ENCODE measurements around the gene AGO1.

AGO1 gene

GRCh38 chr1:35881850-35882273 is 1.1 kb upstream of the AGO1 start:
- H4K20me1 ChIP-seq (ENCODE audit: control insufficient read depth, insufficient read depth, low read depth, low read length): peaks cover 5% of the 10 kb centered on the region; the same call in 1 of the 2 replicates
- H3K4me3 ChIP-seq (ENCODE audit: low read length): no peak overlapping the region
- peaks cover 3% of the 10 kb centered on the region; the same call in 1 of the 2 replicates for H3K36me3 ChIP-seq (ENCODE audit: control insufficient read depth, low read length)
- H3F3A ChIP-seq (ENCODE audit: control insufficient read depth, insufficient read depth): peaks cover 12% of the 10 kb centered on the region
- H3K79me2 ChIP-seq (ENCODE audit: control insufficient read depth, low read length): peaks cover 37% of the 10 kb centered on the region
- H3K4me2 ChIP-seq (ENCODE audit: low read length): no peak overlapping the region
- H3K9me3 ChIP-seq (ENCODE audit: control insufficient read depth, insufficient read depth, low read length): no peaks in the 10 kb centered on the region
- H3K9me2 ChIP-seq (replicated peaks; ENCODE audit: control insufficient read depth, low read length): no peaks in the 10 kb centered on the region
- 0 out of 2 replicates have a peak, but pooled peaks cover 3% of the 10 kb centered on the region for H3K27me3 ChIP-seq (ENCODE audit: control insufficient read depth, low read length)
- TF ChIP-seq EZH2phosphoT487 (IDR thresholded peaks at IDR 0.05; ENCODE audit: borderline replicate concordance, low read length) (no peak), CTCF (IDR thresholded peaks at IDR 0.05; ENCODE audit: low read depth, low read length, poor library complexity, severe bottlenecking) (no peak)
- H3K27ac ChIP-seq (ENCODE audit: low read depth, low read length): no peak overlapping the region
- peaks cover 31% of the 10 kb centered on the region for H3K4me1 ChIP-seq (ENCODE audit: control insufficient read depth, low read length)

GRCh38 chr1:35882586-35882944 is 444 bp upstream of the AGO1 start:
- H3K79me2 ChIP-seq (ENCODE audit: control insufficient read depth, low read length): peaks cover 44% of the 10 kb centered on the region
- H3K4me1 ChIP-seq (ENCODE audit: control insufficient read depth, low read length): peaks cover 38% of the 10 kb centered on the region
- H3K4me2 ChIP-seq (ENCODE audit: low read length): peak overlapping the region; percentile 41; the same call in 1 of the 2 replicates
- no peaks in the 10 kb centered on the region for H3K9me3 ChIP-seq (ENCODE audit: control insufficient read depth, insufficient read depth, low read length)
- H3K27ac ChIP-seq (ENCODE audit: low read depth, low read length): no peak overlapping the region
- peaks cover 13% of the 10 kb centered on the region for H3F3A ChIP-seq (ENCODE audit: control insufficient read depth, insufficient read depth)
- TF ChIP-seq CTCF (IDR thresholded peaks at IDR 0.05; ENCODE audit: low read depth, low read length, poor library complexity, severe bottlenecking) (no peak), EZH2phosphoT487 (IDR thresholded peaks at IDR 0.05; ENCODE audit: borderline replicate concordance, low read length) (no peak)
- H3K4me3 ChIP-seq (ENCODE audit: low read length): peak overlapping the region; percentile 94; the same call in 1 of the 2 replicates
- 0 out of 2 replicates have a peak, but pooled peaks cover 3% of the 10 kb centered on the region for H3K27me3 ChIP-seq (ENCODE audit: control insufficient read depth, low read length)
- peaks cover 3% of the 10 kb centered on the region; the same call in 1 of the 2 replicates for H3K36me3 ChIP-seq (ENCODE audit: control insufficient read depth, low read length)
- no peaks in the 10 kb centered on the region for H3K9me2 ChIP-seq (replicated peaks; ENCODE audit: control insufficient read depth, low read length)
- H4K20me1 ChIP-seq (ENCODE audit: control insufficient read depth, insufficient read depth, low read depth, low read length): peaks cover 5% of the 10 kb centered on the region; the same call in 1 of the 2 replicates

GRCh38 chr1:35883635-35884101 is 659 bp downstream of the AGO1 start:
- H3K4me3 ChIP-seq (ENCODE audit: low read length): peak overlapping the region; percentile 94
- H3K4me1 ChIP-seq (ENCODE audit: control insufficient read depth, low read length): peaks cover 47% of the 10 kb centered on the region
- H3K4me2 ChIP-seq (ENCODE audit: low read length): peak overlapping the region; percentile 84
- peaks cover 13% of the 10 kb centered on the region for H3F3A ChIP-seq (ENCODE audit: control insufficient read depth, insufficient read depth)
- TF ChIP-seq CTCF (IDR thresholded peaks at IDR 0.05; ENCODE audit: low read depth, low read length, poor library complexity, severe bottlenecking) (no peak), EZH2phosphoT487 (IDR thresholded peaks at IDR 0.05; ENCODE audit: borderline replicate concordance, low read length) (no peak)
- H3K27me3 ChIP-seq (ENCODE audit: control insufficient read depth, low read length): 0 out of 2 replicates have a peak, but pooled peaks cover 3% of the 10 kb centered on the region
- H3K79me2 ChIP-seq (ENCODE audit: control insufficient read depth, low read length): peaks cover 54% of the 10 kb centered on the region
- H3K36me3 ChIP-seq (ENCODE audit: control insufficient read depth, low read length): peaks cover 8% of the 10 kb centered on the region
- no peak overlapping the region for H3K27ac ChIP-seq (ENCODE audit: low read depth, low read length)
- H3K9me3 ChIP-seq (ENCODE audit: control insufficient read depth, insufficient read depth, low read length): no peaks in the 10 kb centered on the region
- H3K9me2 ChIP-seq (replicated peaks; ENCODE audit: control insufficient read depth, low read length): no peaks in the 10 kb centered on the region
- H4K20me1 ChIP-seq (ENCODE audit: control insufficient read depth, insufficient read depth, low read depth, low read length): peaks cover 5% of the 10 kb centered on the region; the same call in 1 of the 2 replicates
